Measurements from ENCODE around the gene ACP7. TPM values are rescaled to one million over a fixed set of nuclear protein-coding genes. Genes with fewer than 3 reads are reported as not detected.

The ACP7 gene
- polyA plus RNA-seq, 1 of the 3 experiments (the other 2 are of a cell fraction) = 0.36 TPM

DNA sequence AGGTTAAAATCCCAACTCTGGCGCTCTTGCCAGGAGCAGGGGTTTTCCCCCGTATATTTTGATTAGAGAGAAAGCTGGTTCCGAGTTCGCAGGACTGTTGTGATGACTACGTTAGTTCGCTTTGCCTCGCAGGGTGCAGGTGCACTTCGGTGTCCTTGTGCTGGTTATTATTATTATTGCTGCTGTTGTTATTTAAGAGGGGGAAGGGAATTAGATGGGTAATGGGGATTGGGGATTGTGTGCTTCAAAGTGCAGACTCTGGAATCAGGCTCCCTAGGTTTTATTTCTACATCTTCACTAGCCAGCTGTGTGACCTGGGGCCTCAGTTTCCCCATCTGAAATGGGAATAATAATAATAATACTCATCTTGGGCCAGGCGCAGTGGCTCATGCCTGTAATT is 15.2 kb downstream of the ACP7 start:
- no peak overlapping the region for H3K4me3 ChIP-seq (ENCODE audit: low read depth in 2 of 2, low read length in 1 of 2)
- no peaks in the 10 kb centered on the region for H3K9me3 ChIP-seq
- H3K27me3 ChIP-seq (ENCODE audit: insufficient read depth) = no peaks in the 10 kb centered on the region
- no peaks in the 10 kb centered on the region for H3K79me2 ChIP-seq (ENCODE audit: insufficient read depth)
- H3K36me3 ChIP-seq (replicated peaks in 1 of 2; ENCODE audit: control insufficient read depth in 1 of 2, insufficient read depth in 2 of 2, low read length in 1 of 2) = no peaks in the 10 kb centered on the region
- no peak overlapping the region for H3K9ac ChIP-seq
- peaks cover 0 to 2% of the 10 kb centered on the region in 2 experiments; a peak in 1 of 4 replicates for H3K4me1 ChIP-seq (ENCODE audit: control insufficient read depth in 1 of 2, insufficient read depth in 2 of 2, low read depth in 1 of 2, low read length in 1 of 2)
- H3K4me2 ChIP-seq = no peak overlapping the region
- POLR2A ChIA-PET = no interaction called here
- 41% methylated on average over 9 of the region's 9 CpGs for WGBS (ENCODE audit: low lambda C conversion rate)
- no peaks in the 10 kb centered on the region for H3K9me2 ChIP-seq
- no peak for DNase-seq
- no peaks in the 10 kb centered on the region for H4K20me1 ChIP-seq (ENCODE audit: insufficient read depth)
- H3K27ac ChIP-seq (ENCODE audit: low read depth in 2 of 2, low read length in 1 of 2) = no peak overlapping the region
- CTCF ChIA-PET = interaction anchor here (5.1 kb wide), 1 partner anchor 11 kb away, joined by 23 read pairs; no protein-coding TSS in a partner anchor
- H2AFZ ChIP-seq (ENCODE audit: low read depth) = no peak overlapping the region
- no peaks in the 10 kb centered on the region for H3F3A ChIP-seq (replicated peaks; ENCODE audit: insufficient read depth)
- TF ChIP-seq, protein P1, sequence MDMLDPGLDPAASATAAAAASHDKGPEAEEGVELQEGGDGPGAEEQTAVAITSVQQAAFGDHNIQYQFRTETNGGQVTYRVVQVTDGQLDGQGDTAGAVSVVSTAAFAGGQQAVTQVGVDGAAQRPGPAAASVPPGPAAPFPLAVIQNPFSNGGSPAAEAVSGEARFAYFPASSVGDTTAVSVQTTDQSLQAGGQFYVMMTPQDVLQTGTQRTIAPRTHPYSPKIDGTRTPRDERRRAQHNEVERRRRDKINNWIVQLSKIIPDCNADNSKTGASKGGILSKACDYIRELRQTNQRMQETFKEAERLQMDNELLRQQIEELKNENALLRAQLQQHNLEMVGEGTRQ (IDR thresholded peaks at IDR 0.05; ENCODE audit: borderline replicate concordance, low read depth, low read length) = no peak
- TF ChIP-seq EZH2phosphoT487 (IDR thresholded peaks at IDR 0.05; ENCODE audit: borderline replicate concordance, low read depth) (no peak), RAD21 (IDR thresholded peaks at IDR 0.05; ENCODE audit: low read length) (no peak)

DNA sequence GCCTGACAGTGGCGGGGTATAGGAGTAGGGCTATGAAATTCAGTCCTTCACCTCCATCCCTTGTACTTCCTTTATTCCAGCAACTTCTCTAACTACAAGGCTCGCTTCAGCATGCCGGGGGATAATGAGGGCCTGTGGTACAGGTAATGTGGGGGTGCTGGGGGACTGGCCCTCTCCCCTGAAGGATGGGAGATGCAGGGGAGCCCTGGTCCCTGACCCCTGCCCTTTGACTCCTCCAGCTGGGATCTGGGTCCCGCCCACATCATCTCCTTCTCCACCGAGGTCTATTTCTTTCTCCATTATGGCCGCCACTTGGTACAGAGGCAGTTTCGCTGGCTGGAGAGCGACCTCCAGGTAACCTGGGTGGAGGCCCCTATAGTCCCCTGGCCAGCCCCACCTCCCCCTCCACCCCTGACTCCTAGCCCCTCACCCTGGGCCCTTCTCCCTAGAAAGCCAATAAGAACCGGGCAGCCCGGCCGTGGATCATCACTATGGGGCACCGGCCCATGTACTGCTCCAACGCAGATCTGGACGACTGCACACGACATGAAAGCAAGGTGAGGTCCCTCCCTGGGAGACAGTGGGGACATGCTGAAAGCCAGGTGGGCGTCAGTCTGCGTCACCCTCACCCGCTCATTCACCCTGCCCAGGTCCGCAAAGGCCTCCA is 16.5 kb downstream of the ACP7 start:
- 97% methylated on average over 19 of the region's 19 CpGs for WGBS (ENCODE audit: low lambda C conversion rate)
- Histone ChIP-seq H3K27ac (ENCODE audit: low read depth in 2 of 2, low read length in 1 of 2) (no peak overlapping the region), H3K27me3 (ENCODE audit: insufficient read depth) (no peaks in the 10 kb centered on the region), H3K4me1 (ENCODE audit: control insufficient read depth in 1 of 2, insufficient read depth in 2 of 2, low read depth in 1 of 2, low read length in 1 of 2) (peaks cover 0 to 3% of the 10 kb centered on the region in 2 experiments; a peak in 1 of 4 replicates), H3F3A (replicated peaks; ENCODE audit: insufficient read depth) (no peaks in the 10 kb centered on the region), H4K20me1 (ENCODE audit: insufficient read depth) (no peaks in the 10 kb centered on the region), H3K79me2 (ENCODE audit: insufficient read depth) (no peaks in the 10 kb centered on the region), H3K4me2 (no peak overlapping the region), H3K9me3 (no peaks in the 10 kb centered on the region), H2AFZ (ENCODE audit: low read depth) (no peak overlapping the region), H3K9ac (no peak overlapping the region), H3K36me3 (replicated peaks in 1 of 2; ENCODE audit: control insufficient read depth in 1 of 2, insufficient read depth in 2 of 2, low read length in 1 of 2) (no peaks in the 10 kb centered on the region), H3K9me2 (no peaks in the 10 kb centered on the region), H3K4me3 (ENCODE audit: low read depth in 2 of 2, low read length in 1 of 2) (no peak overlapping the region)
- ChIA-PET POLR2A (no interaction called here), CTCF (interaction anchor here (1.1 to 5.1 kb wide), 3 partner anchors 9 to 49 kb away, joined by 3 to 23 read pairs (median 4); no protein-coding TSS in a partner anchor)
- DNase-seq = no peak
- TF ChIP-seq EZH2phosphoT487 (IDR thresholded peaks at IDR 0.05; ENCODE audit: borderline replicate concordance, low read depth) (no peak), RCOR1 (IDR thresholded peaks at IDR 0.05; ENCODE audit: low read length) (no peak), TEAD4 (IDR thresholded peaks at IDR 0.05; ENCODE audit: borderline replicate concordance, insufficient read depth) (no peak), RAD21 (IDR thresholded peaks at IDR 0.05; ENCODE audit: low read length) (no peak), ELF1 (IDR thresholded peaks at IDR 0.05) (no peak), SIN3A (IDR thresholded peaks at IDR 0.05; ENCODE audit: borderline replicate concordance, low read depth, low read length) (no peak), JUND (IDR thresholded peaks at IDR 0.05) (no peak), NRF1 (IDR thresholded peaks at IDR 0.05; ENCODE audit: low read depth, low read length) (no peak), CTCF (IDR thresholded peaks at IDR 0.05) (no peak), MEF2A (IDR thresholded peaks at IDR 0.05; ENCODE audit: borderline replicate concordance, low read depth) (no peak), SMC3 (IDR thresholded peaks at IDR 0.05; ENCODE audit: low read depth, low read length) (no peak), FOXM1 (IDR thresholded peaks at IDR 0.05; ENCODE audit: low read depth) (no peak)
- TF ChIP-seq, protein P2, sequence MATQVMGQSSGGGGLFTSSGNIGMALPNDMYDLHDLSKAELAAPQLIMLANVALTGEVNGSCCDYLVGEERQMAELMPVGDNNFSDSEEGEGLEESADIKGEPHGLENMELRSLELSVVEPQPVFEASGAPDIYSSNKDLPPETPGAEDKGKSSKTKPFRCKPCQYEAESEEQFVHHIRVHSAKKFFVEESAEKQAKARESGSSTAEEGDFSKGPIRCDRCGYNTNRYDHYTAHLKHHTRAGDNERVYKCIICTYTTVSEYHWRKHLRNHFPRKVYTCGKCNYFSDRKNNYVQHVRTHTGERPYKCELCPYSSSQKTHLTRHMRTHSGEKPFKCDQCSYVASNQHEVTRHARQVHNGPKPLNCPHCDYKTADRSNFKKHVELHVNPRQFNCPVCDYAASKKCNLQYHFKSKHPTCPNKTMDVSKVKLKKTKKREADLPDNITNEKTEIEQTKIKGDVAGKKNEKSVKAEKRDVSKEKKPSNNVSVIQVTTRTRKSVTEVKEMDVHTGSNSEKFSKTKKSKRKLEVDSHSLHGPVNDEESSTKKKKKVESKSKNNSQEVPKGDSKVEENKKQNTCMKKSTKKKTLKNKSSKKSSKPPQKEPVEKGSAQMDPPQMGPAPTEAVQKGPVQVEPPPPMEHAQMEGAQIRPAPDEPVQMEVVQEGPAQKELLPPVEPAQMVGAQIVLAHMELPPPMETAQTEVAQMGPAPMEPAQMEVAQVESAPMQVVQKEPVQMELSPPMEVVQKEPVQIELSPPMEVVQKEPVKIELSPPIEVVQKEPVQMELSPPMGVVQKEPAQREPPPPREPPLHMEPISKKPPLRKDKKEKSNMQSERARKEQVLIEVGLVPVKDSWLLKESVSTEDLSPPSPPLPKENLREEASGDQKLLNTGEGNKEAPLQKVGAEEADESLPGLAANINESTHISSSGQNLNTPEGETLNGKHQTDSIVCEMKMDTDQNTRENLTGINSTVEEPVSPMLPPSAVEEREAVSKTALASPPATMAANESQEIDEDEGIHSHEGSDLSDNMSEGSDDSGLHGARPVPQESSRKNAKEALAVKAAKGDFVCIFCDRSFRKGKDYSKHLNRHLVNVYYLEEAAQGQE (IDR thresholded peaks at IDR 0.05; ENCODE audit: low read depth, low read length) = no peak
- TF ChIP-seq, protein P3, sequence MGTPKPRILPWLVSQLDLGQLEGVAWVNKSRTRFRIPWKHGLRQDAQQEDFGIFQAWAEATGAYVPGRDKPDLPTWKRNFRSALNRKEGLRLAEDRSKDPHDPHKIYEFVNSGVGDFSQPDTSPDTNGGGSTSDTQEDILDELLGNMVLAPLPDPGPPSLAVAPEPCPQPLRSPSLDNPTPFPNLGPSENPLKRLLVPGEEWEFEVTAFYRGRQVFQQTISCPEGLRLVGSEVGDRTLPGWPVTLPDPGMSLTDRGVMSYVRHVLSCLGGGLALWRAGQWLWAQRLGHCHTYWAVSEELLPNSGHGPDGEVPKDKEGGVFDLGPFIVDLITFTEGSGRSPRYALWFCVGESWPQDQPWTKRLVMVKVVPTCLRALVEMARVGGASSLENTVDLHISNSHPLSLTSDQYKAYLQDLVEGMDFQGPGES (IDR thresholded peaks at IDR 0.05; ENCODE audit: low read depth, low read length) = no peak
